Measurements from ENCODE around the gene LRP10.
A peak's percentile ranks its signal among the peaks of the same experiment; 100 is the strongest.

LRP10 gene

DNA sequence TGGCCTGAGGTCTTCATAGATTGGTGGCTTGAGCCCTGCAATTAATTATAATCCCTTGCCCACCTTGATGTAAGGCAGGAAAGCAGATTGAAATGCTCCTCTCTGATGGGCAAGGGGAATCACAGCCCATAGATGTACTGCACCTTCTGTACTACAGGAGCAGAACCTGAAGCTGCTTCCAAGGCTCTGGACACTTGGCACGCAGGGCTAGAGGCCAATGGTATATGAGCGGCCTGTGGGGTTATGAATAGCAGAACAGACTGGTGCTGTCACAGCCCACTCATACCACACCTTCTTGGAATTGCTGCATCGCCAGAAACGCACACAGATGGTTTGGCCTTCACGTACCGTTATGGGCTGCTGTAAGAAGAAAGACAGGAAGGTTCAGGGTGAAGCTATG lies 49.2 kb downstream of the LRP10 start:
- DNase-seq = no peak

DNA sequence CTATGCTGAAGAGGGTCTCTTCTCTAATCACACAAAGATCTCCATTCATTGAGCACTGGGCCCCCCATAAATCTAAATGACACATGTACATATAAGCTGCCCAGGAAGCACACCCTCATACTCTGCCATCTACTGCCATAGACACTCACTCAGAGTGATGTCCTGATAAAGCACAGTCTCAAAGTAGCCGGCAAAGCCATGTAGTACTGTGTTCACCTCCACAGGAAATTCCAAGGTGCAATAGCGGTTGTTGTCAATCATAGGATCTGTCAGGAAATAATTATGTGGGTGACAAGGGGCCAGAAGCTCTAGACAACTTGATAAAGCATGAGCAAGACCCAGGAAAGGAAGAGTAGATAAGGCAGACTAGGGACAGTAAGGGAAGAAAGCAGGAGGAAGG lies 50.8 kb downstream of the LRP10 start:
- no peak for DNase-seq

DNA sequence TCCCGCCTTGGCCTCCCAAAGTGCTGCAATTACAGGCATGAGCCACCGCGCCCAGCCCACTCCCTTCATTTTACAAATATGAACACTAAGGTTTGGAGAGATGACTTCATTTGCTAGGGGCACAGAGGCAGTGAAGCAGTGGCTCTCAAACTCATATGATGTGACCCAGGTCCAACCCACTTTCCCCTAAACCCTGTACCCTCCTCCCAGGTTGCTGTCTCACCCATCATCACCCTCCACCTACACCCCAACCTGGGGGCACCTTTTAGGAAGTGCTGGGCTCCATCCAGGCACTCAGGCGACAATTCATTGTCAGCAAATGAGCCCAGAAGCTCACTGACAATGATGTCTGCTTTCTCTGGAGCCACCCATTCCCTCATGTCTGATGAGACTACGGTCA lies 52.2 kb downstream of the LRP10 start:
- DNase-seq = no peak

- no peak for DNase-seq
Observed at GRCh38 chr14:22925513-22925912, 54.0 kb downstream of the LRP10 start.

GRCh38 chr14:22926316-22926715 lies 54.8 kb downstream of the LRP10 start:
- no peak for DNase-seq

GRCh38 chr14:22928237-22929103 lies 56.9 kb downstream of the LRP10 start:
- no peak for DNase-seq

- DNase-seq = peak; percentile 100
Observed at GRCh38 chr14:22929104-22929960, 57.8 kb downstream of the LRP10 start, which contains the start of gene PRMT5. Gene PRMT5, minus strand, starts transcription at chr14:22929376. Its CDS starts 15 bp downstream, at chr14:22929361.

- peak in 1 of 2 experiments; percentile 72 for DNase-seq
Observed at GRCh38 chr14:22929961-22930364, 58.4 kb downstream of the LRP10 start.
